ENCODE data around the gene PRDM15.

DNA sequence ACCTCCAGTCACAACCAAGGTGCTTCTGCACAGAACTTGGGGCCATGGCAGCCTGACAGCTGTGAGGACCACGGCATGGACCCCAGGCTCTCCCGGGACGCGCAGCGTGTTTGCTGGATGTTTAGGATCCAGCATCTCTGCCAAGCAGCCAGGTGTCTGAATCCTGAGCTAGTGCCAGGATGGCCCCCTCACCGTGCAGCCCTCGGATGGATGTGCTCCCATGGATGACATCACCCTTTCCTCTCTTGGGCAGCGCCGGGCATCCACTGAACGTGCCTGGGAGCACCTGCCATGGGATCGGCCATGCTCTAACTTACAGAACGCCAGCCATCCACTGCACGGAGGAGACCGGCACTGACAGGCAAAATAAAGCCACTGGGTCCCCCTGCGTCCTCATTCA is 53.9 kb downstream of the PRDM15 start:
- TF ChIP-seq, protein P1, sequence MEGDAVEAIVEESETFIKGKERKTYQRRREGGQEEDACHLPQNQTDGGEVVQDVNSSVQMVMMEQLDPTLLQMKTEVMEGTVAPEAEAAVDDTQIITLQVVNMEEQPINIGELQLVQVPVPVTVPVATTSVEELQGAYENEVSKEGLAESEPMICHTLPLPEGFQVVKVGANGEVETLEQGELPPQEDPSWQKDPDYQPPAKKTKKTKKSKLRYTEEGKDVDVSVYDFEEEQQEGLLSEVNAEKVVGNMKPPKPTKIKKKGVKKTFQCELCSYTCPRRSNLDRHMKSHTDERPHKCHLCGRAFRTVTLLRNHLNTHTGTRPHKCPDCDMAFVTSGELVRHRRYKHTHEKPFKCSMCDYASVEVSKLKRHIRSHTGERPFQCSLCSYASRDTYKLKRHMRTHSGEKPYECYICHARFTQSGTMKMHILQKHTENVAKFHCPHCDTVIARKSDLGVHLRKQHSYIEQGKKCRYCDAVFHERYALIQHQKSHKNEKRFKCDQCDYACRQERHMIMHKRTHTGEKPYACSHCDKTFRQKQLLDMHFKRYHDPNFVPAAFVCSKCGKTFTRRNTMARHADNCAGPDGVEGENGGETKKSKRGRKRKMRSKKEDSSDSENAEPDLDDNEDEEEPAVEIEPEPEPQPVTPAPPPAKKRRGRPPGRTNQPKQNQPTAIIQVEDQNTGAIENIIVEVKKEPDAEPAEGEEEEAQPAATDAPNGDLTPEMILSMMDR (conservative IDR thresholded peaks at IDR 0.05 in 1 of 2, IDR thresholded peaks at IDR 0.05 in 1 of 2; ENCODE audit: low read depth in 1 of 2, low read length in 2 of 2), result no peak
- TF ChIP-seq EZH2 (IDR thresholded peaks at IDR 0.05; ENCODE audit: low read length, missing control alignments), result no peak

All from fibroblast of lung (primary cell).